Activated T-cell treated with anti-CD3 and anti-CD28 coated beads for 24 hours (primary cell): ENCODE measurements around the gene GRIN2A.

Source experiments
- DNase-seq: peaks from one replicate; pipeline ENCODE4 v3.0.0-alpha.2; 2020; ENCODE audit warnings: low read depth

The GRIN2A gene

GRCh38 chr16:9757687-9758086 lies 424.5 kb downstream of the GRIN2A start:
- DNase-seq, result no peak

DNA sequence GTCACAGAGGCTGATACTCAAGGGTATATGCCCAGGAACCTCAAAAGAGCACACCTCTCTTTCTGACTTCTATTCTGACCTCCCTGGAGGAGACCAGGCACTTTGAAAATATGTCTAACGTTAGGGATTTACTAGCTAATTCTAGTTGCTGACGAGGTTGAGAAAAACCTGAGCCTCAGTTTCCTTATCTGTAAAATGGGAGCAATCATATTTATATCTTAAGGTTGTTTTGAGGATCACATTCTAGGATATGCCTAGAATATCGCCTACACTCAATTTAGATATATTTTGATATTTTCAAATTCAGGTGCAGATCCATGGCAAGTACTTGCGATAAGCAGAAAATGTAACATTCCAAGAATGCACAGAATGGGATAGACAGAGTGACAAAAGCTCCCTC lies 425.8 kb downstream of the GRIN2A start:
- no peak for DNase-seq

GRCh38 chr16:9755081-9755480 lies 427.1 kb downstream of the GRIN2A start:
- no peak for DNase-seq

- DNase-seq, result no peak
These were observed 440.5 kb downstream of the GRIN2A start for GRCh38 chr16:9741776-9742175.

DNA sequence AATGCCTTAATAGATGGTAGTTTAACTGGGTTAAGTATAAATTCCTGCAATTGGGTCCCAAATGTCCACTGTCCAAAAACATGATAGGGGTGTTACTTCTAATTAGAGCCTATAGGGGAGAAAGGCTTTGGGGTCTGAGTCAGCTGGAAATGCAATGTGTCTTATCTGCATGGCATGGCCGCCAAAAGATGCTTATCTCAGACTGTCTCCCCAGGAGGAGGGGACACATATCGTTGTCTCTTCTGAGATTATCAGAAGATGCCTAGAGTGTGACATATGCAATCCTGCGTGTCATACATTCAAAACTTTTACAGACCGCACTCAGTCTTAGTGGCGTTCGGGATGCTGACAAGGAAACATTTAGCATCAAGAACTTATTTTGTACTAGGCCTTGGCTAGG lies 442.9 kb downstream of the GRIN2A start:
- no peak for DNase-seq

DNA sequence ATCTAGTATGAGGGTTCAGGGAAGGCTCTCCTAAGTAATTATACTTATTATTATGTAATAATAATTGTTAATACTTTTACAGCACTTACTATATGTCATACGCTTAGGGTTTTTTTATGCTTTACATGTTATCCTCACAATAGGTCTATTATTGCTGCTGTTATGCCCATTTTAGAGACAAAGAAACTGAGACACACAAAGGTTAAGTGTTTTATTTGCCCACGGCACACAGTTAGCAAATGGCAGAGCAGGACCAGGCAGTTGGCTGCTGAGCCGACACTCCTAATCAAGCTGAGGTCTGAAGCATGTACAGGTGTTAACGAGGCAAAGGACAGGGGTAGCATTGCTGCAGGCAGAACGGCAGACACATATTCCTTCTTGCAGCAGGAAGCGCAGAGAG lies 443.5 kb downstream of the GRIN2A start:
- no peak for DNase-seq

DNA sequence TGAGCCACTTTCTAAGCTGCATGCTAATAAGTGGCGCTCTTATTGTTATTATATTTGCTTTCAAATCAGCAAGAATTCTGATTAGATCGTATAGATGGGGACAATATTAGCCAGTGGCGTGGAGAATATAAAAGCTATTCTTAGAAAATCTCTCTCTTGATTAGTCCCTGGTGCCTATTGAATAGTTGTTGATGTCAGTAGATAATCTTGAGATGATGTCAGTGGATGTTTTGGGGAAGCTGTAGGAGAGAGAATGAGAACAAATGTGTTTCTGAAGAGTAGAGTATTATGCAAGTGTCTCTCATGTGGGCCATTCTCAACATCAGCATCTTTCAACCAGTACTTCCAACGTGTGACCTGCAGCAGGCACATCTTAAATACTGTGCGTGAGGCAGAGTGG lies 445.7 kb downstream of the GRIN2A start:
- DNase-seq, result no peak

GRCh38 chr16:9723136-9723535 lies 459.1 kb downstream of the GRIN2A start:
- DNase-seq, result no peak

- no peak for DNase-seq
These were observed 468.3 kb downstream of the GRIN2A start for GRCh38 chr16:9713907-9714306.

DNA sequence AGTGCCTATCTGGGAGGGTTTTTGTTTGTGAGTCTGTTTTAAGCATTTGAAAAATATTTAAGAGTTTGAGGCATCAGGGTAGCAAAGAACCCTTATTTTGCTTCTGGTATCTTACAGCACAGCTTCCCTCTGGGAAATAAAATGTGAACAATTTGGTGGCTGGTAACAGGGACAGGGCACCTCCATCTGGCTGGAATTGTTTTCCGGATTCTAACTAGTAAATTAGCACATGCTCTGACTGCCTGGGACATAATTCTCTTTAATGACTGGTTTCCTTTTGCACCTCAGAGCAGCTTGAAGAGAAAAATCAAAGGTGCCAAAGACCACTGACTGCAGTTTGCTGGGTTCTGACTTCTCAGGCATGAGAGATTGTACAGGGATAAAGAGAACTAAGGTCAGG lies 469.1 kb downstream of the GRIN2A start:
- DNase-seq, result no peak

DNA sequence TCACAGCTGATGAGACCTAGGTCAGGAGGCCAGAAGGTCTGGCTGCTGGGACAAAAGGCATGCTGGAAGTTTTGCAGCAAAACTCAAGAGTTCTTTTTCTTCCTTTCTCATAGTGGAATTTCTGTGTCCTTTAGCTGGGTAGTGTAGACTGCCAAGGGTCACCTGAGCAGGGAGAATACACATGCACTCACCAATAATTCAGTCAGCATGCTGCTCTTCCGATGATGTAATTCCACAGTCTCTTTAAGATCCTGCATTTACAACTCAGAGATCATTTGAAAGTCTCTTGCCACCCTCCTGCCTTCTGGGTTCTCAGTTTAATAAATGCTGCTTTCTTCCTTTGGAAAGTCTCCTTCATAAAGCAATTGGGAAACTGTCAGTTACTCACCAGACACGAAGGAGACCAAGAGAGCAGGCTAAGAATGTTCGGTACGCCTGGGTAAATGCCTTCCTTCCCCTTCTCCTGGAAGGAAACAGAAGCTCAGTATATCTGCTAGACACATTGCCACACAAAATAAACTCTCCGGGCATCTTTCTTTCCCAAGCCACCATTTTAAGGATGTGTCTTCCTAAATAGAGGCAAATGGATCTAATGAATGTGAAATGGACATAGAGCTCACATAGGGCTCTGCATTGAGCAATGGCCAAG lies 473.1 kb downstream of the GRIN2A start:
- DNase-seq, result no peak

GRCh38 chr16:9706217-9706836 lies 475.9 kb downstream of the GRIN2A start:
- no peak for DNase-seq

DNA sequence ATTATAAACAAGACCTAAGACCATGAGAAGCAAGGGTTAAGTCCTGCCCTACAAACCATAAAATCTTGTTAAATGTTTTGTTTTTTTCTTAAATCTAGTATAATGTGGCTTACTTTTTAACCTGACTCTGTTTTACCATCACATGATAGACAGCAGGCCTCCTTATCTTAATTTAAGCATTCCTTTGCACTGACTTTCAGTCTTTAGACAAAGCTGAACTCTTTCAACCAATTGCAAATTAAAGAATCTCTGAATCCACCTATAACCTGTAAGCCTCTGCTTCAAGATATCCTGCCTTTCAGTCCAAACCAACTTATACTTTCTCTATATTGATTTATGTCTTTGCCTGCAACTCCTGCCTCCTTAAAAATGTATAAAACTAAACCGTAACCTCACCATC lies 478.5 kb downstream of the GRIN2A start:
- DNase-seq, result no peak
